Neural progenitor cell (in vitro differentiated cells): ENCODE results near the gene SERINC5.

Experiments used
- EZH2 ChIP-seq: fragments of 200-600 bp; sonication (generic); IDR thresholded peaks from 2 replicates; pipeline ENCODE4 v1.6.1; 2017; ENCODE audit warnings: antibody characterized with exemption, mild to moderate bottlenecking, moderate library complexity
- EZH2phosphoT487 ChIP-seq: fragments of 200-600 bp; sonication (generic); IDR thresholded peaks from 2 replicates; pipeline ENCODE4 v1.6.1; 2017; ENCODE audit warnings: antibody characterized with exemption
- TF ChIP-seq, protein P1 (sequence below): fragments of 200-600 bp; sonication (generic); IDR thresholded peaks from 2 replicates; pipeline ENCODE4 v1.5.1; 2017; ENCODE audit warnings: antibody characterized with exemption, mild to moderate bottlenecking

DNA sequence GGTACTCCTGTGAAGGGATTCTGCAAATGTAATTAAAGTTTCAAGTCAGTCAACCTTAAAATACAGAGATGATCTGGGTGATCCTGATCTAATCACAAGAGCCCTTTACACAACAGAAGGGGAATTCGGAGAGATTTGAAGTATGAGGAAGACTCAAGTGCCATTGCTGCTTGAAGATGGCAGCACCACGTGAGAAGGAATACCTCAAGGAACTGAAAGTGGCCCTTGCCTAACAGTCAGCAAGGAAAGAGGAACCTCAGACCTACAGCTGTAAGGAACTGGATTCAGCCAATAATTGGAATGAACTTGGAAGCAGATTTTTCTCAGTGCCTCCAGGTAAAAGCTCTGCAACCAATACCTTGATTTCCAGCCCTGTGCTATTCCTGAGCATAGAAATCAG, 133.3 kb downstream of the SERINC5 start:
- TF ChIP-seq, protein P1, sequence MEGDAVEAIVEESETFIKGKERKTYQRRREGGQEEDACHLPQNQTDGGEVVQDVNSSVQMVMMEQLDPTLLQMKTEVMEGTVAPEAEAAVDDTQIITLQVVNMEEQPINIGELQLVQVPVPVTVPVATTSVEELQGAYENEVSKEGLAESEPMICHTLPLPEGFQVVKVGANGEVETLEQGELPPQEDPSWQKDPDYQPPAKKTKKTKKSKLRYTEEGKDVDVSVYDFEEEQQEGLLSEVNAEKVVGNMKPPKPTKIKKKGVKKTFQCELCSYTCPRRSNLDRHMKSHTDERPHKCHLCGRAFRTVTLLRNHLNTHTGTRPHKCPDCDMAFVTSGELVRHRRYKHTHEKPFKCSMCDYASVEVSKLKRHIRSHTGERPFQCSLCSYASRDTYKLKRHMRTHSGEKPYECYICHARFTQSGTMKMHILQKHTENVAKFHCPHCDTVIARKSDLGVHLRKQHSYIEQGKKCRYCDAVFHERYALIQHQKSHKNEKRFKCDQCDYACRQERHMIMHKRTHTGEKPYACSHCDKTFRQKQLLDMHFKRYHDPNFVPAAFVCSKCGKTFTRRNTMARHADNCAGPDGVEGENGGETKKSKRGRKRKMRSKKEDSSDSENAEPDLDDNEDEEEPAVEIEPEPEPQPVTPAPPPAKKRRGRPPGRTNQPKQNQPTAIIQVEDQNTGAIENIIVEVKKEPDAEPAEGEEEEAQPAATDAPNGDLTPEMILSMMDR = no peak
- TF ChIP-seq EZH2 (no peak), EZH2phosphoT487 (no peak)
